Activated CD8-positive, alpha-beta memory T cell treated with anti-CD3 and anti-CD28 coated beads, Interleukin-2, amount 50 U/mL, for 1 hour (primary cell): Measurements from ENCODE around the gene LNP1.
"Not testable (repeated sequence)": the region's sequence is repeated elsewhere in the genome, so short reads cannot be mapped to it uniquely, and the experiment has no call there.

Experiments
- DNase-seq: peaks from one replicate; pipeline ENCODE4 v3.0.0-alpha.2; 2020; ENCODE audit errors: extremely low read depth

Gene LNP1, protein sequence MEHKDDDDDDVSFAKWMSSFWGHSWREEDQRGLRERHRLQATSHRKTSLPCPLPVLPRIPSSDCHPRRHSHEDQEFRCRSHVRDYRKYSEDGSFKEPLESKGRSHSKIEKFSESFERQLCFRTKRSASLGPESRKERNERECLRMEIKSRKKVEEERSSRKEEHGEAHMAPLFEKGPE

DNA sequence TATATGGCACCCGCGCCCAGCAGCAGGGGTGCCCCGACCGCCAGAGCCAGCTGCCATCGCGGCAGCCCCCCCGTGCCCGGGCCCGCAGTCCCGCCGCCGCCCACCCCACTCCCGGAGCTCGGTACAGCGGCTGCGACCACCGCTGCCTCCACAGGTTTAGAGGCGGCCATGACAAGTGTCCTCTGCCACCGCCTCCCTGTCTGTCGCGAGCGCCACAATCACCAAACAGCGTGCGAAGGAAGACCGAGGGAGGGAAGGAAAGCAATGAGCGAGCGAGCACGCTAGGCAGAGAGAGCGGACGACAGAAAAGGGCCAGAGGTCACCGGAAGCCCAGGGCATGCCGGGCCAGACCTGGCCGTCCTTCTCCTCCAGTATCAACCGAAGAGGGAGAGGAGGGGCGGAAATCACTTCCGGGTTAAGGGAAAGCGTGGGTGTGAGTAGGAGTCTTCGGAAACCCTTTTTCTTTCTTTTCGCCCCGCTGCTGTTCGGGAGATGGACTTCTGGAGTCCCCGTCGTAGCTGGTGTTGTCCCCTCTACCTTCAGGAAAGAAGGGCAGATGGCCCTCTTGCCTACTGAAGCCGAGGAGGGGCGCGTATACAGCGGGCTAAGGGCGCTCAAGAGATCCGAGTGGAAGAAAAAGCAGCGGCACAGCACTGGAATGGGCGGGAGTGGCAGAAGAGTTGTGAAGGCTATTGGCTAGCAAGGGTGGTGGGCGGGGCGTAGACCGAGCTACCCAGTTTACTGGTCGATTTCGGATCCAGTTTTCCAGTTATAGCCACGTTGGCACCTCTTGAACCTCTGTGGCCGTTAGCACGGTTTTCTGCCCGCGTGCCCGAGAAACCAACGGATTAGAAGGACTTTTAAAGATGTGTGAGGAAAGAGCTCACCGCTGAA is at the start of gene LNP1, which contains the start of gene TOMM70:
Gene LNP1 (plus strand): TSS at position 760 of the 894 bp plus-strand sequence. CDS start 28,191 bp downstream, outside the sequence.
Gene TOMM70 (minus strand): TSS at position 310 of the 894 bp plus-strand sequence. CDS start 140 bp downstream, at position 170.
- DNase-seq: peak; percentile 91

DNA sequence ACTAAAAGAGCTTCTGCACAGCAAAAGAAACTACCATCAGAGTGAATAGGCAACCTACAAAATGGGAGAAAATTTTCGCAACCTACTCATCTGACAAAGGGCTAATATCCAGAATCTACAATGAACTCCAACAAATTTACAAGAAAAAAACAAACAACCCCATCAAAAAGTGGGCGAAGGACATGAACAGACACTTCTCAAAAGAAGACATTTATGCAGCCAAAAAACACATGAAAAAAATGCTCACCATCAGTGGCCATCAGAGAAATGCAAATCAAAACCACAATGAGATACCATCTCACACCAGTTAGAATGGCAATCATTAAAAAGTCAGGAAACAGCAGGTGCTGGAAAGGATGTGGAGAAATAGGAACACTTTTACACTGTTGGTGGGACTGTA is 49.6 kb upstream of the LNP1 start:
- DNase-seq: not testable (repeated sequence)

DNA sequence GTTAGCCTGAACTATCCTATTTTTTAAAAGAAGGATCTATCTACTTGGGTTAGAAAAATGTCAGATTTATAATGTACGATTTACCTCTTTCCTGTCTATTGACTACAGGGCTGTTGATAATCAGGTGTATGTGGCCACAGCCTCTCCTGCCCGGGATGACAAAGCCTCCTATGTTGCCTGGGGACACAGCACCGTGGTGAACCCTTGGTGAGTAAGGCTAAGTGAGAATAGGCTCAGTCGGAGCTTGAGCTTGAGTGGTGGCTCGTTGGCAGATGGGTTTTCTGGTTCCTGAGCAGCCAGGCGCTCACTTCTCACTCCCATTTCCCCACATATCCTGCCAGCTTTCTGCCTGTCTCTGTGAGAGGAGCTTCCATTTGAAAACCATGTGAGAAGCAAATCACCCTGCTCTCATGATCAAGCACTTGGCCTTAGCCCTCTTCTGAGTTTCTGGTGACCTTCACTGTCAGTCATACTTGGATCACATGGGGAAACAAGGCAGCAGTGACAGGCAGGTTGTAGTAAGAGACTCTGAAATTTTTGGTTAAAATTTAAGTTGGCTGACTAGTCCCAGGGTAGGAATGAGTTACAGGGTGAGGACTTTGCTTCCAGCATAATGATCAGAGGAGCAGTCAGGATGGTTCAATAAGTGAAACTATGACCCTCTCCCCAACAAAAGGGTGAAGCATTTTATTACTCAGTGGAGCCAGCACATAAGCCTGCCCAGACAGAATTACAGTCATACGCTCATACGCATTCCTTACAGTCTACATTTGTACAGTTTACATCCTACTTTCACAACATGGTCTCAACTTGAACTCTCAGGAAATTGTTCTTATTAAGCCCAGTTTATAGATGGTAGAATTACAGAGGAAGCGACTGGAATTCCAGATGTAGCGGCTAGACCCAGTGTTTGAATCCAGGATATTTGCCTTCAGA is 48.8 kb upstream of the LNP1 start:
- DNase-seq: no peak

DNA sequence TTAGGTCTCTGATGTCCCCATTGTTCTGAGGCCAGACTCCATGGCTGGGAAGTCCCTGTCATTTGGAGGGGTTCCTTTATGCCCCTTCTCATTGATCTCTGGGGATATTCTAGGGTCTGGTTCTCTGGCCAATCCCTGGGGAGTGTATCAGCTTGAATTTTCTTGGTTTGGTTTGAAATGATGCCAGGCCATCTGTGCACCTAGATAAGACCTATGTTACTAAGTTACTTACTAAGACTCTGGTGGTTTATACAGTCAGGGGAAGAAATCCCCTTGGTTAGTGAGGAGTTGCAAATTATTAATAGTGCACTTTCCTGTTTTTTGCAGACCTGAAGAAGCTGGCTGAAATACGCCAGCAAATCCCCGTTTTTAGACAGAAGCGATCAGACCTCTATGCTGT is 46.5 kb upstream of the LNP1 start:
- DNase-seq: no peak

DNA sequence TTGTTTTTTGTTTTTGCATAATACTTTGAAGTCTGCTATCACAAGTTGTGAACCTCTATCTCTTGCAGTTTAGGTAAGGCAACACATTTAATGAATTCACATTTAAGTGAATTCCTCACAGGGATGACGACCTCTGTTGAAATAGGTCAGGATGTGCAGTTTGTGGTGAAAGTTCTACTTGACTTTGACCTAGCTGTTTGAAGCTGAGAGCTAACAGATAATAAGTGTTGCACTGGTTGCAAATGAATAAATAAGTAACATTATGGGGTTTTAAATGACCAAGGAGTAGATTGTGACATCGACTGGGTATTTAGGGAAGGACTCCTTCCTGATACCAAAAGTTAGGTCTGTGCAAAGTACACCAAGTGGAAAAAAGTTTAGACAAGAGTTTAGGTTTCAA is 42.9 kb upstream of the LNP1 start:
- no peak for DNase-seq

DNA sequence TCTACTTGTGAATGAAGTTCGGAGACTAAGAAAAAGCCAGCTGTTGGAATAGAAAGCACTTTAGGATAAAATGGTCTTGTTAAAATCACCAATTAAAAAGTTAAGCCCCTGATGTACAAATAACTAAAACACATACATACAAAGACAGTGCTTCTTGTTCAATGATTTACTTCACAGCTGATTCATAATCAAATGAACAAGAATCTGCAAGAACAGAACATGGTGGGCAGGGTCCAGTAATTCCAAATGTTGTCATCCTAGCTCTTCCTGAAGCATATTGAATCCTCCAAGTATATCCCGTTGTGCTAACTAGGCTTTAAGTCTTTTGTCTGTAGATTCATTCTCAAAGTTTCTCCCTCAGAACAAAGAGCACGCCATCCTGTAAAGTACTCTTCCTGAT is 42.3 kb upstream of the LNP1 start:
- no peak for DNase-seq

DNA sequence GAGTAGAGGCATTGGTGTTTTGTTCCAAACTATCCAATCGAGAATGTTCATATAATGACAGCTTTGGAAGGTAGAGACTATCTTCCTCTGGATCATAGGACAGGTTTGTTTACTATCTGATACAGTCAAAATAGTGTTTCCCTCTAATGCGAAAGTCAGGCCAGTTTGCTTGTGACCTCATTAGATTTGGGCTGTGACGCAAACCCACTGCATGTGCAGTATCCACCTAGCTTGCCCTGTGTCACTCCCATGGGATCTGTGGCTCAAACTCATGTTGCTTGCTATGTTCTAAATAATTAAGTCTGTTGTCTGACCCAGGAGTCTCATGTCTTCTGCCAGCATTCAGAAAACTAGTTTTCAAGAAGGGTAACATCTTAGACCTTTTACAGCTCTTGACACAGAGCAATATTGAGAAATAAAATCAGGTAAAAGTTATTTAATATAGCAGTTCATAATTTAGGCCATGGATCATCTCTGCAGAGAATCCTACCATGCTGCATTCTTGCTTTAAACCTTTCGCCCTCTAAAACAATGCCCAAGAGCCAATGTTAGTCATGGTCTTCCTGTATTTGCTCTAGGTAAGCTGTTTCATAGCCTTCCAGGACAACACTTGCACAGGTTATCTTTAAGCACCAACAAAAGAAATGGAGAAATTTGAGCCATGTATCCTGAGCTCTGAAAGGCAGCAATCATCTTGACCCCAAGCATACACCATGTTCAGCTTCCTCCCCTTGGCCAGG is 40.4 kb upstream of the LNP1 start:
- DNase-seq: no peak

DNA sequence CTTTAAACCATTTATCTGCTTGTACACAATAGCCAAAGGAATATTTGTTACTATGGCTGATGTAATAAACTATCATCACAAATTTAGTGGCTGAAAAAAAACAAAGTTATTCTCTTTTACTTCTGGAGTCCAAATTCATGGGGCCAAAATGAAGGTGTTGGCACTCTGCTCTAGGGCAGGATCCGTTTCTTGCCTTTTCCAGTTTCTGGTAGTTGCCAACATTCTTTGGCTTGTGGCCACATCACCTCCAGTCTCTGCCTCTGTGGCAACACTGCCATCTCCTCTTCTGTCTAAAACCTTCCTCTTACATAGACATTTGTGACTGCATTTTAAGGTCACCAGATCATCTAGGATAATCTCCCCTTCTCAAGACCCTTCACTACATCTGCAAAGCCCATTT is 39.4 kb upstream of the LNP1 start:
- DNase-seq: no peak

DNA sequence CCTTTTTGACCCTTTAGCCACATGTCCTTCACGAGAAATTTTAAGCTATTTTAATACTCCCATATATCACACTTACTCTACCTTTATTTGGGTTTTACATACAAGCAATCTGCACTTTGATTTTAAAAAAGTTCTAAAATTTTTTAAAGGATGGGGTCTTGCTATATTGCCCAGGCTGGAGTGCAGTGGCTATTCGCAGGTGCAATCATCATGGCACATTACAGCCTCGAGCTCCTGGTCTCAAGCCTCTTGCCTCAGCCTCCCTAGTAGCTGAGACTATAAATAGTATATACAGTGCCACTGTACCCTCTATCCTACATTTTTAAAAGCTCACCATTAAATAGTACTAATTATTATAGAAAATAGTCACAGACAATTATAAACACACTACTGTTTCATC is 36.9 kb upstream of the LNP1 start:
- DNase-seq: no peak

DNA sequence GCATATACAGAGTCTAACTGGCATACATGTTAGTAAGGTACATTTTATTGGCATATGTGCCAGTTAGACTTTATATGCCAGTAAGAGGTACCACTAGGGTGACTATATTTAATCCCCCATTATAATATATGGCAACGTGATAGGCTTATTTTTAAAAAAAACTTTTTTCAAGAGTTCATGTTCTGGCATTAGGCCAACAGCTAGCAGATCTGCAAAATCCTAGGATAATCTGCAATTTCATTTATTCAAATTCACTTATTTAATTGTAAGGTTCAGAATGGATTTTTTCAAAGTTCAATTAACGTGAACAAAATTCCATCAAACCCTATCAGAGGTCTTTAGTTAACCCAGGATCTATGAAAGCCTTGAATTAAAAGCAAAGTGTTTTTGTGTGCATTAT is 34.9 kb upstream of the LNP1 start:
- DNase-seq: no peak

DNA sequence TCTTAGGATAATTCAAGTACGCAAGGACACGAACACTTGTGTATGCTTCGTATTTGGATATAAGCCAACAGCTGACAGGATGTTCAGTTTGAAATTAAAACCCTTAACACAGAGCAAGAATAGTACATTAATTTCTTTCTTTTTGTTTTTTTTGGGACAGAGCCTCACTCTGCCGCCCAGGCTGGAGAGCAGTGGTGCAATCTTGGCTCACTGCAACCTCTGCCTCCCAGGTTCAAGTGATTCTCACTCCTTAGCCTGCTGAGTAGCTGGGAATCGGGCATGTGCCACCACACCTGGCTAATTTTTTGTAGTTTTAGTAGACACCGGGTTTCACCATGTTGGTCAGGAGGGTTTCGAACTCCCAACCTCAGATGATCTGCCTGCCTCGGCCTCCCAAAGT is 32.9 kb upstream of the LNP1 start:
- DNase-seq: no peak

DNA sequence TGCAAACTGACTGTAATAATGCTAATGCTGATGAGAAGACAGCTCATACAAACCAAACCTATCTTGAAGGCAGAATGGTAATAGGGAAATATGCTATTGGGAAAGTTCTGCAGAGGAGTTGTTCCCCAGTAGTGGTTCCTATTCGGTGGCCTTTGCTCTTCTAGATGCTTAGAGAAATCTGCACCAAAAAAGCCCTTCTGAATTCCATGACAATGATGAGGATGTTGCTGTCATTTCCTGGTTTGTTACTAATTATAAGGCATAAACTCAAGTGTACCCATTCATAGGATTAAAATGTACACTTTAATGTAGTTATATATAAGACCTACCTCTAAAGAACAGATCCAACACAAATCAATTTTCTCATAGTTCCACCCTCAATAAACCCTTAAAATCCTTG is 30.6 kb upstream of the LNP1 start:
- no peak for DNase-seq

DNA sequence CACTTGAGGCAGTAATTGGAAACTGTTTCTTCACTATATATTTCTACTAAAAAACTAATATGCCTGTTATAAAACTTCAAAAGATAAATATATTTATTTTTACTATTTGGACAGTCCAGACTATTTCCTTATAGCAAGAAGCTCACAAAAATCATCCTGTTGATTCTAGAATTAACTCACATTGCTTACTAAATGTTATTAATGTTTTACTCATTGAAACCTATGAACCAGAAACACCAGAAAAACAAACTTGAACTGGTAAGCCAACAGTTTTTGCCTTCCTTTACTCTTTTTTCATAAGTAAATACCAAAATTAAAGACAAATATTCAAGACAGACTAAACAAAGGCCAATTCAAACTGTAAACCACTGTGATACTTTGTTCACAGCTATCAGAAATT is 26.8 kb upstream of the LNP1 start:
- DNase-seq: no peak

DNA sequence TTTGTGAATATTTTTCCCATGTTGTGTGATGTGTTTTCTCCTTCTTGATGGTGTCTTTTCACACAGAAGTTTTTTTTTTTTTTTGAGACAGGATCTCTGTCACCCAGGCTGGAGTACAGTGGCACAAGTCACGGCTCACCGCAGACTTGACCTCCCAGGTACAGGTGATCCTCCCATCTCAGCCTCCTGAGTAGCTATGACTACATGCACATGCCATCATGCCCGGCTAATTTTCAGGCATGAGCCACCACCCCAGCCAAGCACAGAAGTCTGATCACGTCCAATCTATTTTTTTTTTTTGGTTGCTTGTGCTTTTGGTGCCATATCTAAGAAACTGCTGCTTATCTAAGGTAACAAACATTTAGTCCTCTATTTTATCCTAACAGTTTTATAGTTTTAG is 25.0 kb upstream of the LNP1 start:
- DNase-seq: no peak

DNA sequence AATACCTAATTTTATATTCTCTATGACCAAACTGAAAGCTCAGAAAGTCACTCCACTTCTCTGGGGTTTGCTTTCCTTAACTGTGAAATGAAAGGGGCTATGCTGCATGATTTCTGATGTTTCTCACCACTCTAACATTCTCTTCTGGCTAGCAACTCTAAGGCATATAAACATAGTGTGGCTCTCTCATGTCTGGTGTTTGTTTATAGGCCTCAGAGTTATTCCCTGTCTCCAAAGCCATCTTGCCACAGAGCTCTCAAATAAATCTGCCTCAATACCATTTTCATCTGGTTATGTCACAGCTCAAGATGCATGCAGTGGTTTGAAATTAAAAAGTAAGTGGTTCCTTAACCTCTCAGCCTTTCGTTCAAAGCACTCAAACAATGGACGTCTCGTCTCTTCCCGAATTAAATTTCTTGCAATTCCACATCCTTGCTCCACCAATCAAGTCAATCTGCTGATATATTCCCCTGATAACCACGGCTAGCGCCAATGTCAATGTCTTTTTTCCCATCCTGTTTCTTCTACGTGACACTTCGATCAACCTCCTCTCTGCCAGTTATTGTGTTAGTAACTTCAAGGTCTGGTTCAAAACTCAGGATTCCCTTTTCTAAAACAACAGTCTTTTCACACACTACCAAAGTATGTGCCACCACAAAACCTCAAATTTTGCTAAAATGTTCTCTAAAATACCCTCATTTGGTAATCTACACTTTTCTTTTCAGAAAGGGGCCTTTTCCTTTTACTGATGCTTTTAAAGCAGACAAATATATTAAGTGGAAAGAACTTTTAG is 16.4 kb upstream of the LNP1 start:
- DNase-seq: no peak

DNA sequence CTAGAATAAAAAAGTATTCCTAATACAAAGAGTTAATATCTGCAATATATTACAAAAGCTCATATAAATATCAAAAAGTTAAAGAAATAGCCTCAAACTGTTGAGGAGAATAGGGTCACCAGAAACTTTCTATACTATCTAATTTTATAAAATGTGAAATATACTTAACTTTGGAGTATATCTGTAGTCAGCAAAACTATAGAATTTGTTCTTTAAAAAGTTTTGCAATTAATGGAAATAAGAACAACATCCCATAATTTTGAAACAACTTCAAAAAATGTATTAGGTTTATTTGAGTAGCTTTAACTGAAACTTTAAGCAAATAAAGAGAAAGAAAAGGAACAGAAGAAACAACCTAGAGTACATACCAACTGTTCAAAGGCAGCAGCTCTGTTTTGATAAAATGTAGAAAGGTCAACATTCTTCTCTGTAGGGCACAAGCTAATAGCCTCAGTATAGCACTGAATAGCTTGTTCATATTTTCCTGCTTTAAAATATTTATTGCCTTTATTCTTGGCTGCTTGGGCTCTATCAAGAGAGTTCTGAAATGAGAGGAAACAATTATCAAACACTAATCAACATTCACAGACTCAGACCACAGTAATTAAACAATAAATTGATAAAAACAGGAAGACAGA is 14.8 kb upstream of the LNP1 start:
- DNase-seq: no peak

DNA sequence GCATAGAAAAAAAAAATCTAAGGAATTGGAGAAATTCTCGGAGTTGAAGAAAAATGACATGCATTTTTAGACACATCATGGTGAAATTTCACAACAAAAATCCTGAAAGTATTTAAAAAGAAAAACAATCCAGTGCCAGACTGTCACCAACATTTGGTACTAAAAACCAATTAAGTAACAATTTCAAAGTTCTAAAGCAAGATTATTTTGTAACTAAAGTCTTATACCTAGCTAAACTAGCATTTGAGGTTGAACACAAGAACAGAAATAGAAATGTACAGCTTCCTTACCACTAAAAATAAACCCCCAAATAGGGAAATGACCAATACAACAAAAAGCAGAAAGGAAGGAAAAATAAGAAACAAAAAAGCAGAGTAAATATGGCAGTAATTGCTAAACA is 12.3 kb upstream of the LNP1 start:
- DNase-seq: no peak

DNA sequence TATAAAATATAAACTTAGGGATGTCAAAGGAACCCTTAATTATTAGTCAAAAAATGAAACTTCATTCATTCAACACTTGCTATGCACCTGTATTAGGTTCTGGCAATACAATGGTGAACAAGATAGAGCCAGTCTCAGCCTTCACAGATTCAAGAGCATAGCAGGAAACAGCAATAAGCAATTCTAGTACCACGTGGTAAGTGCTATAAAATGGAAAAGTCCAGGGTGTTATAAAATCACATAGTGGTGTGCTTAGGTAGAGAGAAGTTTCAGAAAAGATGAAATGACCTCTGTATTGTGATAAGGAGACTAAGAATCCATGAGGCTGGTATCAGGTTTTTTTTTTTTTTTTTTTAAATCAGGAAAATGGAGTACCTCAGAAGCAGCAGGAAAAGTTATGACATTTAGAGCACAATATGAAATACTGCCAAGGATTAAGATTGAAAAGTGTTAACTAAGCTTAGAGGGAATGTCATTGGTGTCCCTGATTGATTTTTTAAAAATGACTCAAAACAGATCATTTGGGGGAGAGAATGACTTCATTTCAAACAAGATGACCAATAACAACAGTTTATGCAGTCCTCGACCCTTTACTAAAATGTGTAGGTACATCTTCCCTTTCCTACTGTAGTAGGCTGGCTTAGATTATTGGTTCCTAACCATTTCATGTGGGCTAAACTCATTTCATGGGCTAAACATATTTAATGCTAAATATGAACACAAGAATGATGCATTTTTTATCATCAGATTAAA is 5.5 kb upstream of the LNP1 start:
- no peak for DNase-seq

DNA sequence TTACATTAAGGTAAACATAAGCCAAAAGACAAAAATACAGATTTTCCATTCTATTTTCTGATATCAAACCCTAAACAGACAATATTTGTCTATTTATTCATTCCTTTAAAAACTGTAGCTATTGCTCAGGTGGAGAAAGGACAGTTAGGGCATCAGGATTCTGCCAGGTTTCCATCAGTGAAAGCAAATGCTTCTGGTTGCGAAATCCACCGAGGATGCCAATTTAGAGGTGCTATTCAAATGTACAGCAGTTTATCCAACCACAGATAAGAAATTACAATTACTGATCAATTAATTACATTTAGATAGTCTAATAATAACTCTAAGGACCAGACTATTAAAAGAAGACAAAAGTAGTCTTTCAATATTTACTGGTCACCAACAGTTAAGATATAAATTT is 4.4 kb upstream of the LNP1 start:
- DNase-seq: no peak
